KOPT-K1 (cell line): ENCODE data around the gene DTWD2.
"Not testable (repeated sequence)": the region's sequence is repeated elsewhere in the genome, so short reads cannot be mapped to it uniquely, and the experiment has no call there.

Source experiments
- H3K27ac ChIP-seq: fragments of 200-600 bp; sonication (generic); 2 replicates; pipeline ENCODE4 v1.5.1; 2016; ENCODE audit warnings: antibody characterized with exemption, mild to moderate bottlenecking, low read depth, low read length; ENCODE audit not compliant: poor library complexity, severe bottlenecking
- H3K36me3 ChIP-seq: fragments of 200-600 bp; sonication (generic); 2 replicates; pipeline ENCODE4 v1.5.1; 2017; ENCODE audit warnings: antibody characterized with exemption, mild to moderate bottlenecking, low read length, moderate library complexity; ENCODE audit not compliant: insufficient read depth
- H3K9me3 ChIP-seq: fragments of 200-600 bp; sonication (generic); 2 replicates; pipeline ENCODE4 v1.5.1; 2017; ENCODE audit warnings: antibody characterized with exemption, low read length, mild to moderate bottlenecking; ENCODE audit not compliant: insufficient read depth, poor library complexity, severe bottlenecking

The DTWD2 gene

DNA sequence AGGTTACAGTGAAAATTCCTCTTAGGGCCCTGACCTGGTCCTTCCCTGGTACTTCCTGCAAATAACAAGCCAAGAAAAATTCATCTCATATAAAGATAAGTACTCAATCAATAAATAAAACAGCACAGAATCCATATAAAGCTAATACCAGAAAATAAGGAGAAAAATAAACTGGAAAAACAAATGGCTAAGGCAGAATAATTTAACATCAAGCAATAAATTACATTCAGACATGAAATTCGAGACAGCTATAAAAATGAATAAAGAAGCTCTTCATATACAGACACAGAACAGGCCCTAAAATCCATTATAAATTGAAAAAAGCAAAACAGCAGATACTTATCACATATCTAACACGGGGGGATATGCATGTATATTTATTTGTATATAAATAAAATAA, 99.2 kb downstream of the DTWD2 start:
- no peaks in the 10 kb centered on the region for H3K36me3 ChIP-seq

DNA sequence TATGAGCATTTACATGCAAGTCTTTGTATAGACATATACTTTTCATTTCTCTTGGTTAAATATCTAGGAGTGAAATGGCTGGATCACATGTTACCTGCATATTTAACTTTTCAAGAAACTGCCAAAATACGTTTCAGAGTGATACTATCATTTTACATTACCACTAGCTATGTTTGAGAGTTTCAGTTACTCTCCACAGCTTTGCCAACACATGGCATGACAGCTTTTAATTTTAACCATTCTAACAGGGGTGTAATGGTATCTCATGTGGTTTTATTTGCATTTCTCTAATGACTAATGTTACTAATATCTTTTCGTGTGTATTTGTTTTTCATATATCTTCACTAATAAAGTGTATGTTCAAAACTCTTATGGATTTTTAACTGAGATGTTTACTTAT, 99.8 kb downstream of the DTWD2 start:
- Histone ChIP-seq H3K36me3 (no peaks in the 10 kb centered on the region), H3K27ac (no peak overlapping the region), H3K9me3 (no peaks in the 10 kb centered on the region)

More for the DNA sequence above, 99.2 kb downstream of the DTWD2 start:
- H3K9me3 ChIP-seq: no peaks in the 10 kb centered on the region
- H3K27ac ChIP-seq: no peak overlapping the region

DNA sequence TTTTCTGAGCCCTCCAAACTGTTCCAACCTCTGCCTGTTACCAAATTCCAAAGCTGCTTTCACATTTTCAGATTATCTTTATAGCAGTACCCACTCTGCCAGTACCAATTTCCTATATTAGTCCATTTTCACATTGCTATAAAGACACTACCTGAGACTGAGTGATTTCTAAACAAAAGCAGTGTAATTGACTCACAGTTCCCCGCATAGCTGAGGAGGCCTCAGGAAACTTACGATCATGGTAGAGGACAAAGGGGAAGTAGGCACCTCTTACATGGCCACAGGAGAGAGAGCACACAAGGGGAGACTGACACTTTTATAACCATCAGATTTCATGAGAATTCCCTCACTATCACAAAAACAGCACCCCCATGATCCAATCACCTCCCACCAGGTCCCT, 105.0 kb downstream of the DTWD2 start:
- peaks cover 5% of the 10 kb centered on the region for H3K9me3 ChIP-seq
- no peak overlapping the region for H3K27ac ChIP-seq

DNA sequence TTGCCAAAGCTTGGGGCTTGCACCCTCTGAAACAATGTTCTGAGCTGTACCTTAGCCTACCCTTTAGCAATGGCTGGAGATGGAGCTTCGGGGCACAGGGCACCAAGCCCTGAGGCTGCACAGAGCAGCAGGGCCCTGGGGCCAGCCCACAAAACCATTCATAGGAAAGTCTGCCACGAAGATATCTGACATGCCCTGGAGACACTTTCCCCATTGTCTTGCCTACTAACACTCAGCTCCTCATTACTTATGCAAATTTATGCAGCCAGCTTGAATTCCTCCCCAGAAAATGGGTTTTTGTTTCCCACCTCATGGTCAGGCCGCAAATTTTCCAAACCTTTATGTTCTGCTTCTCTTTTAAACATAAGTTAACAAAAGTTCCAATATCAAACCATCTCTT, 105.7 kb downstream of the DTWD2 start:
- H3K27ac ChIP-seq: no peak overlapping the region
- H3K9me3 ChIP-seq: peaks cover 10% of the 10 kb centered on the region
- H3K36me3 ChIP-seq: no peaks in the 10 kb centered on the region

More for the DNA sequence above, 105.0 kb downstream of the DTWD2 start:
- H3K36me3 ChIP-seq: no peaks in the 10 kb centered on the region

DNA sequence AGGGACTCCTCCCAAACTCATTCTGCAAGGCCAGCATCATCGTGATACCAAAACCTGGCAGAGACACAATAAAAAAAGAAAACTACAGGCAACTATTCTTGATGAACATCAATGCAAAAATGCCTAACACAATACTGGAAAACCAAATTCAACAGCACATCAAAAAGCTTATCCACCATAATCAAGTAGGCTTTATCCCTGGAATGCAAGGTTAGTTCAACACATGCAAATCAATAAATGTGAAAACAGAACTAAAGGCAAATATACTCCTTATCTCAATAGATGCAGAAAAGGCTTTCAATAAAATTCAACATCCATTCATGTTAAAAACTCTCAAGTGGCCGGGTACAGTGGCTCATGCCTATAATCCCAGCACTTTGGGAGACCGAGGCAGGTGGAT, 111.5 kb downstream of the DTWD2 start:
- H3K27ac ChIP-seq, H3K36me3 ChIP-seq: not testable (repeated sequence)
- peaks cover 39% of the 10 kb centered on the region for H3K9me3 ChIP-seq

DNA sequence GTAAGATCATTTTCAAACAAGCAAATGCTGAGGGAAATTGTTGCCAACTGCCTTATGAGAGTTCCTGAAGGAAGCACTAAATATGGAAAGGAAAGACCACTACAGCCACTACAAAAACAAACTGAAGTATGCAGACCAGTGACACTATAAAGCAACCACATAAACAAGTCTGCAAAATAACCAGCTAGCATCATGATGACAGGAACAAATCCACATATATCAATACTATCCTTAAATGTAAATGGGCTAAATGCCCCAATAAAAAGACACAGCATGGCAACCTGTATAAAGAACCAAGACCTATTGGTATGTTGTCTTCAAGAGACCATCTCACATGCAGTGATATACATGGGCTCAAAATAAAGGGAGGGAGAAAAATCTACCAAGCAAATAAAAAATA, 113.2 kb downstream of the DTWD2 start:
- no peaks in the 10 kb centered on the region for H3K36me3 ChIP-seq
- H3K27ac ChIP-seq: no peak overlapping the region
- peaks cover 39% of the 10 kb centered on the region for H3K9me3 ChIP-seq

DNA sequence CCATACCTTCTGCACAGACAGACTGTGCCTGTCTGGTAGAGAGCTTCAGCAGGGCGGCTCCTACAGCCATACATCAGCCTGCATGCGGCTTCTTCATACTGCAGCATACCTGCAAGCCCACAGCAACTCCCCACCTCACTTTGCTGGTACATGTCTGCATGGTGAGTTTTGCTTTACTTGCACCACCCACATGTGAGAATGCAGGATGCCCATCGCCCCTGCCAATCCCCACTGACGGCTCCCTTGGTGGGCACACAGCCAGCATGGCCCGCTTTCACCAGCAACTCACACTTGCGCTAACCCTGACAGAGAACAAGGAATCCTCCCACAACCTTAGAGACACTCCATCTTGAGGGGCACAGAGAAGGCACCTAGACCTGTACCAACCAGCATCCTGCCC, 114.9 kb downstream of the DTWD2 start:
- H3K36me3 ChIP-seq: no peaks in the 10 kb centered on the region
- H3K27ac ChIP-seq: no peak overlapping the region
- peaks cover 34% of the 10 kb centered on the region for H3K9me3 ChIP-seq

DNA sequence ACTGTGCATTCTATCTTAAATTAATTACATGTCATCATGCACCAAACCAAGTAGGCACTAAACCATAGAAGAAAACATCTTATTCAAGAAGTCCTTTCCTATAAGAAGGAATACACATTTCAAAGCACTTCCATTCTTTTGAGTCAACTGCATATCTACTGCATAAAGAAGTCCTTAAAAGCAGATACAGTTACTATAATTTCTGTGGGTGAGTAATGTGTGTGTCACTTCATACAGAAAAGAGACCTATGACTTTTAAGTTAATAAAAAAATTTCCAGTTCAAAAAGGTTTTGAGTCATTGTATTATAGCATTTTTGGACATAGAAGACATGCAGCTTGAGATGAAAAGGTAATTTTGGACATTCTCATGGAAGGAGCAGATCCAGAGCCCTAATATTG, 125.0 kb downstream of the DTWD2 start:
- Histone ChIP-seq H3K27ac (no peak overlapping the region), H3K9me3 (no peaks in the 10 kb centered on the region), H3K36me3 (no peaks in the 10 kb centered on the region)

DNA sequence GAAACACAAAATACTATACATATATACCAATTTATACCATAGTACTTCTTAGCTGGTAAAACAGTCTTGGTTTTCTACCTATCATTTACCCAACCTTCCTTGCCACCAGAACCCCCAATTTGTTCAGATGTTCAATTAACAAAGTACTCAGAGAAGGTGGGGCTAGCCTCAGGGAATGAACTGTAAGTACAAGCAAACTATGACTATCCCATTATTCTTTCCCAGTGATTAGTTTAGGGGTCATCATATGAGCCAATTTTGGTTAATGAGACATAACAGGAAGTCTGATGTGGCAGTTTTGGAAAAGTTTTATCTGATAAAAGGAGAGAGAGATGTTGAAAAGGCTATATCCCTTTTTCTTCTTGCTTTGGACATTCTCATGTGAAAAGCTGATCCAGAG, 125.8 kb downstream of the DTWD2 start:
- Histone ChIP-seq H3K36me3 (no peaks in the 10 kb centered on the region), H3K9me3 (no peaks in the 10 kb centered on the region), H3K27ac (no peak overlapping the region)

DNA sequence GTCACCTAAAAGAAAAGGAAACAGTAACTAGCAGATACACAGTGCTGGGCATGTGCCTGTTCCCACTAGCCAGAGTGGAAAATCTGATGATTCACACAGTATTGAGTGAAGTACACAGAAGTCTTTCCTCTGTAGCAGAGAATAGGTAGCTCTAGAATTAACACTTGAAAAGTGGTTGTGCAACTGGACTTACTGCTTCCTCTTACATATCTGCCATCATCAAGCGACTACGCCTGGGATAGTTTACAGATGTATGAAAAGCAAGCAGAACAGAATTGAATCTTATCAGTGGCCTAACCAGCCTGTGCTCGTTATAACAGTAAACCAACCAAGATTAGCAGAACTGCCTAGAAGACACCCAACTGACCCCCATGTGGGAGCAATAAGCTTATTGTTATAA, 130.6 kb downstream of the DTWD2 start:
- no peaks in the 10 kb centered on the region for H3K36me3 ChIP-seq
- H3K9me3 ChIP-seq: no peaks in the 10 kb centered on the region
- H3K27ac ChIP-seq: no peak overlapping the region

DNA sequence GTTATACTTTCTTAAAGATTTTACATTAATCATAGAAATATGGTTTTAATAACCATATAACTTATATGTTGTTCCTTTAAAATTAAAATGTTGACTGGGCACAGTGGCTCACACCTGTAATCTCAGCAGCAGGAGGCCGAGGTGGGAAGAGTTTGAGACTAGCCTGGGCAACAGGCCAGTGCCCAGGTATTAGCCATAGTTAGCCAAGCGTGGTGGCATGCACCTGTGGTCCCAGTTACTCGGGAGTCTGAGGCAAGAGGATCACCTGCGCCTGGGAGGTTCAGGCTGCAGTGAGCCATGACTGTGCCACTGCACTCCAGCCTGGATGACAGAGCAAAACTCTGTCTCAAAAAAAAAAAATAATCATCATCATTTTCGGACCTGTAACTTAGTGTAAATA, 133.5 kb downstream of the DTWD2 start:
- H3K9me3 ChIP-seq: peaks cover 7% of the 10 kb centered on the region
- no peak overlapping the region for H3K27ac ChIP-seq
- no peaks in the 10 kb centered on the region for H3K36me3 ChIP-seq

DNA sequence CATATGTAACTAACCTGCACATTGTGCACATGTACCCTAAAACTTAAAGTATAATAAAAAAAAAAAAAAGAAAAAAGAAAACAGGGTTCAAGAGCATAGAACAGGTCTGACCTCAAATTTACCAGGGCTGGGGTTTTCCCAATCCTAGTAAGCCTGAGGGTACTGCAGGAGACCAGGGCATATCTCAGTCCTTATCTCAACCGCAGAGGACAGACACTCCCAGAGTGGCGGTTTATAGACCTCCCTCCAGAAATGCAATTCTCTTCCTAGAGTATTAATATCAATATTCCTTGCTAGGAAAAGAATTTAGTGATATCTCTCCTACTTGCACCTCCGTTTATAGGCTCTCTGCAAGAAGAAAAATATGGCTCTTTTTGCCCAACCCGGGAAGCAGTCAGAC, 136.6 kb downstream of the DTWD2 start:
- H3K9me3 ChIP-seq, H3K27ac ChIP-seq, H3K36me3 ChIP-seq: not testable (repeated sequence)

DNA sequence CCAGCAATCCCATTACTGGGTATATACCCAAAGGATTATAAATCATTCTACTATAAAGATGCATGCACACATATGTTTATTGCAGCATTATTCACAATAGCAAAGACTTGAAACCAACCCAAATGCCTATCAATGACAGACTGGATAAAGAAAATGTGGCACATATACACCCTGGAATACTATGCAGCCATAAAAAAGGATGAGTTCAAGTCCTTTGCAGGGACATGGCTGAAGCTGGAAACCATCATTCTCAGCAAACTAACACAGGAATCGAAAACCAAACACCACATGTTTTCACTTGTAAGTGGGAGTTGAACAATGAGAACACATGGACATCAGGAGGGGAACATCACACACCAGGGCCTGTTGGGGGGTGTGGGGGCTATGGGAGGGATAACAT, 138.8 kb downstream of the DTWD2 start:
- not testable (repeated sequence) for H3K27ac ChIP-seq, H3K9me3 ChIP-seq, H3K36me3 ChIP-seq

DNA sequence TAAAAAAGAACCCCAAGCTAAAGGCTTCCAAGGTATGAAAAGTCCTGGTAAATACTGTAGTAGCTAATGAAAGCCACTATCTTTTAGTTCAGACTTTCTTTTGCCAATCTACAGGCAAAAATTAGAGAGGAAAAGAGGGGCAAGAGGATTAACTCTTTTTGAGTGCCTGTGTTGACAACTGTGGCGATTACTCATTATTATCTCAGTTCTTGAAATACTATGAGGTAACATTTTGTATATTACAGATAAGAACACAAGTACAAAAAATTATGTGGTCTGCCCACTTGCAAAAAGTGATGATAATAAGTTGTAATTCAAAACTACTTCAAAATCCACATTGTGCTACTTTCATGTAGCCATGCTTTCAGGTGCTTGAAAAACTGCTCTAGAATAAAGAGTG, 144.0 kb downstream of the DTWD2 start:
- Histone ChIP-seq H3K27ac (no peak overlapping the region), H3K9me3 (no peaks in the 10 kb centered on the region), H3K36me3 (no peaks in the 10 kb centered on the region)

DNA sequence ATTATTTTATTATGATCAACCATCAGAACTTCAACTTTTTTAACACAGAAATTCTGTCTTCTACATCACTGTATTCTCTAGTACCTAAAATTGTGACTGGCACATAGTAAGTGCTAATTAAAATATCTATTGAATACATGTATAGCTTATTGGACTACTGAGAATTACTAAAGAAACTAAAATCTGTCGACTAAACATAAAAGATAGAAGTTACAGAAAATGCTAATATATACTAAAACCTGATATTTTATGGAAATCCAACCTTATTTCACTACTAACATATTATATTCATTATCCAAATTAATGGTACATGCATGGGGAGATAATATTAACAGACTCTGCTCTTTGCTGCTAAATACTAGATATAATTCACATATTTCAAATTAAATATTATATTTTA, 153.6 kb downstream of the DTWD2 start:
- H3K36me3 ChIP-seq: no peaks in the 10 kb centered on the region
- H3K9me3 ChIP-seq: no peaks in the 10 kb centered on the region
- H3K27ac ChIP-seq: no peak overlapping the region

DNA sequence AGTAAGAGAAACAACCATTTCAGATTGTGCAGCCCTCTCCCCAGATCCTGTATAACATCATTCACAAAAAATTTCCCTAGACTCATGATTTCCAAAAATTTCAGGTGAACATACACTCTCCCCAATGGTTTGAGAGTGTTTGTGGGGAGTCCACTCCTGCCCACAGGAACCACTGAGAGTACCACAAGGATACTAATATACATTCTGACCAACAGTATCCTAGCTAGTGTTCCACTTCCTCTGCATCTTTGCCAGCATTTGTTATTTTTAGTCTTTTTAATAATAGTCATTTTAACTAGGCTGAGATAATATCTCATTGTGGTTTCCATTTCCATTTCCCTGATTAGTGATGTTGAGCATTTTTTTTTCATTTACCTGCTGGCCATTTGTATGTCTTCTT, 155.4 kb downstream of the DTWD2 start:
- Histone ChIP-seq H3K9me3 (no peaks in the 10 kb centered on the region), H3K36me3 (no peaks in the 10 kb centered on the region), H3K27ac (no peak overlapping the region)

DNA sequence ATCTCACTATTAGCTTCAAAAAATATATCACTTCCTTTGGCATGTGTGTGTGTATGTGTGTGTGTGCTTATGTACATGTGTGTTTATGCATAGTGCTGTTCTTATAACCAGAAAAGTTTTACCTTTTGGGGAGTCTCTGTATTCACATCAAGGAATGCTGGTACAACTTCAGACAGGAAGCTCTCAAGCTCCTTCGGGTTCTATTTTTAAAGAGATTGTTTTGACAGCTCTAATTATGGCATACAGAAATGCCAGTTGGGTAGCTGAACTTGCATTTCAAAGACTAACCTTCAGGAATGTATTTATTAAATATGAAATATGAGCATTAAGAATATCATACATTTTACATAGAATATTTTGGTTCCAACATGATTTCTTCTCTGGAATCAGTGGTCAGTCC, 163.1 kb downstream of the DTWD2 start:
- Histone ChIP-seq H3K36me3 (no peaks in the 10 kb centered on the region), H3K9me3 (no peaks in the 10 kb centered on the region), H3K27ac (no peak overlapping the region)
